NCI-H2081 (cell line): ENCODE measurements around the gene OGDH.
A peak's percentile ranks its signal among the peaks of the same experiment; 100 is the strongest.

ENCODE experiments used
- DNase-seq, 2 experiments: peaks; one replicate each; lab custom pipeline; 2025; lab: John Stamatoyannopoulos, UW

OGDH gene

DNA sequence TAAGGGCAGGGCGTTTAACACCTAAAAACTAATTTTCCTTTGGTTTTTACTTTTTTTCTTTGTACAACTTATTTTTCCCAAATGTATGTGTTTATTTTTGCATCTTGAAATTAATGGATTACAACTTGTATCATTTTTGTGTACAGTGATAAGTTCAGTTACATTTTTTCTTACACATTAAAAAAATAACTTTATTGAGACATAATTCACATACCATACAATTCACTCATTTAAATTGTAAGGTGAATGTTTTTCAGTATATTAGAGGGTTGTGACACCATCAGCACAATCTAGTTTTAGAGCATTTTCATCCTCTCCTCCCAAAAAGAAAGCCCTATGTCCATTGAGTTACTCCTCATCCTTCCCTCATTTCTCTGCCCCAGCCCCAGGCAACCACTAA, 11.6 kb downstream of the OGDH start:
- DNase-seq, result no peak

- no peak for DNase-seq
Measured at GRCh38 chr7:44618753-44619152, 12.3 kb downstream of the OGDH start.

DNA sequence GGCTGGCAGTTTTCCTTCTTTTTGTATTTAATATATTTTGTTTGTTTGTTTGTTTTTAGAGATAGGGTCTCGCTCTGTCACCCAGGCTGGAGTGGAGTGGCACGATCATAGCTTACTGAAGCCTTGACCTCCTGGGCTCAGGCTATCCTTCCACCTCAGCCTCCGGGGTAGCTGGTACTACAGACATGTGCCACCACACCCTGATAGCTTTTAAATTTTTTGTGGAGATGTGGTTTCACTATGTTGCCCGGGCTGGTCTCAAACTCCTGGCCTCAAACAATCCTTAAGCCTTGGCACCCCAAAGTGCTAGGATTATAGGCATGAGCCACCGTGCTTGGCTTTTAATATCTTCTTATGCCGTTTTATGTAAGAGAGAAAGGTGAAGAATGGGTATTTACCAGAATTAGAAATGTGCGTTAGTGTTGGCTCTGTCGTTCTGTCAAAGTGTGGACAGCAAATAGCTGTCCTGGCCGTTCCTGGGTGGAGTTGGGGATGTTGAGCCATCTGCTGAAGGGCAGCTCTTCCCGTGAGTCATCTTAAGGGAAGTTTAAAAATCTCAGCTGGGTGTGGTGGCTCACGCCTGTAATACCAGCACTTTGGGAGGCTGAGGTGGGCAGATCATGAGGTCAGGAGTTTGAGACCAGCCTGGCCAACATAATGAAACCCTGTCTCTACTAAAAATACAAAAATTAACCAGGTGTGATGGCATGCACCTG, 14.8 kb downstream of the OGDH start:
- no peak for DNase-seq

GRCh38 chr7:44621750-44622103, 15.3 kb downstream of the OGDH start:
- no peak for DNase-seq

- DNase-seq, result no peak
Measured at GRCh38 chr7:44622342-44623151, 16.1 kb downstream of the OGDH start.

- no peak for DNase-seq
Measured at GRCh38 chr7:44624318-44624717, 17.9 kb downstream of the OGDH start.

GRCh38 chr7:44625526-44626471, 19.4 kb downstream of the OGDH start:
- no peak for DNase-seq

GRCh38 chr7:44626620-44627019, 20.2 kb downstream of the OGDH start:
- DNase-seq, result no peak

- DNase-seq, result no peak
Measured at GRCh38 chr7:44629829-44630522, 23.5 kb downstream of the OGDH start.

GRCh38 chr7:44630792-44631457, 24.5 kb downstream of the OGDH start:
- no peak for DNase-seq

DNA sequence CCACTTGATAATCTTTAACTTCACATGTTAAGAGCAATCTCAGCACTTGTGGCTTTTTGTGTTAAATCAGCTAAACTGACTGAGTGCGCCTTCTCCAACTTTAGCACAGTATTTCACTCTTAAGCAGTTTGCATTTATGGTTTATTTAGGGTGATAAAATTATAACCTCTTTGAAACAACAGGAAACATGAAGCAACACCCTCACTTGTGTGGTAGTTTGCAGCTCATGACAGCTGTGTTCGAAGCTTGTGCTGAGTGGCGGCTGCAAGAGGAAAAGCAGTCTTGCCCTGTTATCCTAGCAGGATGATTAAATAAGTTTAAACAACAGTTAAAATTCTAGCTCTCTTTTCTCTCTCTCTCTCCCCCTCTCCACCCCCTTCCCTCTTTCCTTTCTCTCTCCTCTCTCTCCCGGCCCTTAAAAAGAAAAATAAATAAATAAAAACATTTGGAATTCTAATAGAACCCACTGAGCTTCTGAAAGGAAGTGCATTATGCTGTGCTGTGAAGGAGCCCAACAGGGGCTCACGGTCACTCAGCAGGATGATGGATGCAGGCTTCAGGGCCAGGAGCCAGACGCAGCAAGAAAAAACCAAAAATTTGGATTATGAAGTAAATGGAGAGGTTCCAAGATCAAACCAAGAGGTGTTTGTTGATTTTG, 25.2 kb downstream of the OGDH start:
- no peak for DNase-seq

GRCh38 chr7:44632196-44632595, 25.8 kb downstream of the OGDH start:
- no peak for DNase-seq

DNA sequence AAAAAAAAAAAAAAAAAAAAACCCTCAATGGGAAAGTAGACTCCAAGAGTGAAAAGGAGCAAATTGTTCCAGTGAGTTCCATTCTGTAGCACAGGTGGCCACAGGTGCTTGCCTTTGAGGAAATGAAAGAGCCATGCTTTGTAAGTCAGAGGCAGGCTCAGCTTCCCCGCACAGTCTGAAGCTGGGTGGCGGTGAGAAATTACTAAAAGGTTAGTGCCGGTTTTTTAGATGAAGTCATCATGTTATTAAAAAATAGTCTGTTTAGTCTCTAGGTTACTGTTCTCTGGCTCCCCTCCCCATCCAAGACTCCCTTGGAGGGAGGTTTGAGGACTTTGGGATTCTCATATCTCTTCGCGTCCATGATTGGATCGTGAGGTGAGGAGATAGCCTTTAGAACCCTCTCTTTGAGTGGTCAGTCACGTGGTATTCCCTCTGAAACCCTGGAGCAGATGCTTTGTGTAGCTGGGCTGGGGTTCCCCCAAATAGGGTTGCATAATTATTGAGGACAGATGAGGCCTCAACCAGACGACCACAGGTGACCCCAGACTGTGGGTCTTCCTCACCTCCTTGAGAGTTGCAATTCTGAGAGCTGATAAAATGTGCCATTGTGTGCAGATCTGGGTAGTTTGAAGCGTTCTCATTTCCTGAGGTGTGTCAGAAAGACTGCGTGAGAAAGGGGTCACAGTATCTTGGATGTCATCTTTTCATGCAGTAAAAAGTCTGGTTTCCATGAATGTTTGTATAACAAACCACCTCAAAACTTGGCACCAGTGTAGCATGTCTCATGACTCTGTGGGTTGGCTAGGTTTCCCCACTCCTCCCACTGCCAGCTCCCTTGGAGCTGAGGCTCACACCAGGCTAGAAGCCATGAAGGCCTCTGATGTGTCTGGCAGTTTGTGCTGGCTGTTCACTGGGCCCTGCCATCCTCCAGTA, 27.1 kb downstream of the OGDH start:
- peak; percentile 40 to 49 for DNase-seq

GRCh38 chr7:44634187-44634838, 27.9 kb downstream of the OGDH start:
- peak; percentile 8 to 64 for DNase-seq

DNA sequence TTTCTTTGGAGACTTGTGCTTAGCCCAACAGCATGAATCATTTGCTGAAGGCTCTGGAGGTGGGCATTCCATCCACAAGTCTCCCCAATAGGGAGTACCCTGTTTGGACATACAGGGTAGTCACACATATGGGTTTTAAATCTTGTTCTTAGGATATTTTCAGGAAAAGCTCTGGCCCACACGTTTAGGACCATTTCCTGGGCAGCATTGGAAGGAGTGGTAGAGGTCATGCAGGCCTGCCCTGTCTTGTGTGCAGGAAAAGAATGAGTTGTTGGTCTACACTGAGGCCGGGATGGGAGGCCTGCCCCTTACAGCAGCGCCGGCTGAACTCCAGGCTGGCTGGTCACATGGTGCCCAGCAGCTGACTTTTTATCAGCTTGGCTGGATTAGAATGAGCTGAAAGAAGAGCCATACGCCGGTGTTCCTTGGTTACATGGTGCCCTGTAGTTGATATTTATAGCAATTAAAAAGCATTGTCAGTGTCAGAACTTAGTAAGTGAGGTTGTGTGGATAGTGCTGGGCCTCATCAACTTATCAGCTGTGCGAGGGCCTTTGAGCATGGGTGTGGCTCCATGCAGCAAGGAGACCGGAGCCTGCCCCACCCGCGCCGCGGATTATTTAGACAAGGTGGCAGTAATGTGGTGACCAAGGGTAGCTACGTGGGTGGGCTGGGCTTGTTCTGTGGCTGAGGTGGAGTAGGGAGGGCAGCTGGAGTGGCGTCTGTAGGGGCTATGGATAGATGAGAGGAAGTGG, 28.6 kb downstream of the OGDH start:
- no peak for DNase-seq

DNA sequence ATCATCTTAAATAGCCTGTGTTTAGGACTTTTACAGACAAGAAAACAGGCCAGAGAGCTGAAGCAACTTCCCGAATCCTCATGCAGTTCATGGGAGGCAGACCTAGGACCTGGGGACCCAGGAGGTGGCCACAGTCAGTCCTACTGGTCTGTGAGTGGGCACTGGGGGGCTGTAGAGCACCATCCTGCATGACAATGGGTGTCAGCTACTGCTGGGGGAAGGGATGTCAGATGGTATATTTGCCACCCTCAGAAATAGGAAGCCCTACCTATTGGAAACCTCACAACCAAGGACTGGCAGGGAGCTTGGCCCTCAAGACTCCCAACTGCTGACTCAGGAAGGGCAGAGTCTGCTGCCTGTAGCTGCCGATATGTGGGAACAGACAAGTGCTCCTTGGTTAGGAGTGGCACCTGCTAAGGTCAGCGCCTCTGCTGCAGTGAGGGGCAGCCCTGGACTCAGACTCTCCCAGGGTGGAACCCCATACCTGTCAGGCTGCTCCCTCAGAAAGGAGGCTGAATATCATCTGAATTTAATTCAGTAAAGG, 29.7 kb downstream of the OGDH start:
- no peak for DNase-seq

GRCh38 chr7:44636926-44637325, 30.5 kb downstream of the OGDH start:
- no peak for DNase-seq
